Muscle of back (tissue), 11 donors: Measurements from ENCODE around the gene SNAP29. TPM values are rescaled to one million over a fixed set of nuclear protein-coding genes. Genes with fewer than 3 reads are reported as not detected.
"Not testable (repeated sequence)": the region's sequence is repeated elsewhere in the genome, so short reads cannot be mapped to it uniquely, and the experiment has no call there.

Experiments
- DNase-seq, 3 donors: peaks; one replicate each; pipeline versions ENCODE4 v3.0.0 to v3.0.0-alpha.2; 2013
- polyA plus RNA-seq, 10 donors: library from polyadenylated mRNA; unstranded; fragments of 120-200 nt; gene quantifications; one replicate each; pipeline ENCODE4 v1.2.1, GENCODE V29; 2013; ENCODE audit not compliant: insufficient read length in 10 of 10

SNAP29 gene
- polyA plus RNA-seq, 10 donors, result 20.9 to 26.8 (median 23.9) TPM

DNA sequence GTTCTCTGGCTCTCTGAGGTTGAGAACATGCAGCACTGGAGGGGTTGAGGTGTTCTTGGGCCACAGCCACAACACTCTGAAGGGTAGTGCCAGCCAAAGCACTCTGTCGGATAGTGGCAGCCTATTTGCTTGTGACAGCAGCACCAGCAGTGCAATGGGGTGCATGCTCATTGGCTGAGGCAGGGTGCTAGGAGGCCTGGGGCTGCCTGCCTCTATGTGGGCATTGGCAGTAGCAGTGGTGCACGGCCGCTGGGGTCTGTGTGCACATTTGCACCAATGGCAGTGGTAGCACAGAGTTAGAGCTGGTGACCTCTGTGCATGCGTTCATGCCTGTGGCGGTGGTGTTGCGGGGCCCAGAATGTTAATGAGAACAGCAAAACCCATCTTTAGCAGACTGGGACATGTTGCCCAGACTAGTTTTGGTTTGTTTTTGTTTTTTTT, 25.6 kb upstream of the SNAP29 start:
- DNase-seq, result no peak

DNA sequence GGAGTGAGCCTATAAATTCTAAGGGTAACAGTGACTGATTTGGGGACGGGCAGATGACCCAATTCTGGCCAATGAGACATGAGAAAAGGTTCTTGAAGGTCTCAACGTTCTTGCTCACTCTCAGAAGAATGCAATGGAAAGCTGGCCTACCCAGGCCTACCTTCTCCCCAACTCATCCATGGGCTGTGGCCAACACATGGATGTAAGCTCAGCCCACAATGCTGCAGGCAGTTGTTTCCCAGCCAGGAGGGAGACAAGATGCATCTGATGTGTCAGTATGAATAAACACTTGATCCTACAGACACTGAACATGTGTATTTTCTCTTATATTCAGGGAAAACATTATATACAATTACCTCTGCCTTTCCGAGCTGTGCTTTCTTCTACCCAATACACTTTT, 24.6 kb upstream of the SNAP29 start:
- DNase-seq, result no peak

DNA sequence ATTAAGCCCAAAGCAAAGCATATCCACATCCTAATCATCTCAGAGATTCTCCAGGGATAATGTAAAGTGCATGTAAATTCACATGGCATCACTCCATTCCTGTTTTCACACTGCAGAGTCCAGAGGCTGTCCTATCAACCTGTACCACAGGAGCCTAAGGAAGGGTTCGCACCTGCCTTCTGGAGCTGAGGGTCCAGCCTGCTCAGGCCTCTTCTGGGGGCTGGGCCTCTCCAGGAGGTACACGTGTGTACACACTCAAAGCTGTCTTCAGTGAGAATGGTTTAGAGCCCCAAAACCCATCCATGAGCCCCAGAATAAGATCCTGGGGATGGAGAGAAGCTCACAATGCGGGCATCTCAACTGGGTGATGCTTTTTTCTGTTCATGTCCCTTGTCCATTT, 24.1 kb upstream of the SNAP29 start:
- DNase-seq, result no peak

DNA sequence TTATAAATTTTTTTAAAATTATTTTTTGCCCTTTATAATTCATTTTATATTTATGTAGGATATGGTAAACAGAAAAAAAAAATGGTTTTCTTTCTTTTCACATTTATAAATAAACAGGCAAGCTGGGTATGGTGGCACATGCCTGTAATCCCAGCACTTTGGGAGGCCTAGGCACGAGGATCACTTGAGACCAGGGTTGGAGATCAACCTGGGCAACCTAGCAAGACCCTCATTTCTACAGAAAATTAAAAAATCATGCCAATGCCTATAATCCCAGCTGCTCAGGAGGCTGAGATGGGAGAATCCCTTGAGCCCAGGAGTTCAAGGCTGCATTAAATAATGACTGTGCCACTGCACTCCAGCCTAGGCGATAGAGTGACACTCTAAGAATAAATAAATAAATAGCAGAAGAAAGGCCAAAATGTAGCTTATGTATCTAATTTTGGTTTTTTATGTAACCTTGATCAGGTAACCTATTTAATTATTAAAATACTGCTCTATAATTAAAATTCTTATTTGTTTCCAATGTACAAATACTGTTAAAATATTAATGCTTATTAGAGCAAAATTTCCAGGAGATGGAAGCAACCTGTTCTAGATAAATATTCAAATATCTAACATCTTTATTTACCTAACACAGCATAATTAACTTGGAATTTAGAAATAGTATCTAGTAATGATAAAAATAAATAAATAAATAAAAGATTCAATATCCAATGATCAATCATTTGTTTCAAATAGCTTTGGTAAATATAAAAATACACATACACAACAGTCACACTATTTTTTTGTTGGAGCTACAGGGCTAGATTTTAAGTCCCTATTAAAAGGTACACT, 21.6 kb upstream of the SNAP29 start:
- no peak for DNase-seq

DNA sequence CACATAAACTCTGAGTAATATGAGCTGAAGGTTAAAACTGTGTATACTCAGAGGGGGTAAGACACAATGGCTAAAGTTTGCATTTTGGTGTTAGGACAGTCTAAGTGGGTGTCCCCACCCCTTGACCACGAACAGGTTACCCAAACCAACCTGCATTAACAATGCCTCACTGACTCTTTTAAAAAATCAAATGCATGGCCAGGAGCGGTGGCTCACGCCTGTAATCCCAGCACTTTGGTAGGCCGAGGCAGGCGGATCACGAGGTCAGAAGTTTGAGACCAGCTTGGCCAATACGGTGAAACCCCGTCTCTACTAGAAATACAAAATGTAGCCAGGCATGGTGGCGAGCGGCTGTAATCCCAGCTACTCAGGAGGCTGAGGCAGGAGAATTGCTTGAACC, 19.5 kb upstream of the SNAP29 start:
- DNase-seq, result not testable (repeated sequence)

DNA sequence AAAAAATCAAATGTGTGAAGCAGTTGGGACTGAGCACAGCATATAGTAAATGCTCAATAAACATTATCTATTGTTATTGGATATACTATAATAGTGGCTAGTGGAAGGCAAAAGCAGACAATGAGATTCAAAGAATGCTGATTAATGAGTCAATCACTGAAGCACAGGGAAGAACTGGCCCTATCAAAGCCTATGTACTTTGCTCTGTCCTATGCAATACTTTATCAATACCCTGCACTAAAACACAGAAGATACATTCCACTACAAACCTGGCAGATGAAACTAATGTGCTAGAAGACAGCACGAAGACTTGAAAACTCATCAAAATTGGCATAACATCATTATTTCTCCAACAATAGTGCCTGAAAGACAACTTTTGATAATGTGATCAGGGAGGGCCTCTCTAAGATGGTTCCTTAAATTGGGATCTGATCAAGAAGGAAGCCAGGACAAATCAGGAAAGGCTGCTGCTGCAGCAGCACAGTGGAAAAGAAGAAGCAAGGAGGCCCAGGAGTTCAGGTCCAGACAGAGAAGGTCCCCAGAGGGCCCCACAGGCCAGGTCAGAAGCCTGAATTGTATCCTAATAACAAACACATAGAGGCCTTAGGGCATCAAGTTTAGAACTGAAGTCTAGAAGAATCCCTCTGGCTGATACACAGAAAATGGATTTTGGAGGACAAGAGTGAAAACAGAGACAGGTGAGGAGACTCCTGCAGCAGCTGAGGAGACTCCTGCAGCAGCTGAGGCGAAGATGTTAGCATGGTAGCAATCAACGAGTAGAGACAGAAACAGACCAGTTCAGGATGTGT, 18.8 kb upstream of the SNAP29 start:
- no peak for DNase-seq

DNA sequence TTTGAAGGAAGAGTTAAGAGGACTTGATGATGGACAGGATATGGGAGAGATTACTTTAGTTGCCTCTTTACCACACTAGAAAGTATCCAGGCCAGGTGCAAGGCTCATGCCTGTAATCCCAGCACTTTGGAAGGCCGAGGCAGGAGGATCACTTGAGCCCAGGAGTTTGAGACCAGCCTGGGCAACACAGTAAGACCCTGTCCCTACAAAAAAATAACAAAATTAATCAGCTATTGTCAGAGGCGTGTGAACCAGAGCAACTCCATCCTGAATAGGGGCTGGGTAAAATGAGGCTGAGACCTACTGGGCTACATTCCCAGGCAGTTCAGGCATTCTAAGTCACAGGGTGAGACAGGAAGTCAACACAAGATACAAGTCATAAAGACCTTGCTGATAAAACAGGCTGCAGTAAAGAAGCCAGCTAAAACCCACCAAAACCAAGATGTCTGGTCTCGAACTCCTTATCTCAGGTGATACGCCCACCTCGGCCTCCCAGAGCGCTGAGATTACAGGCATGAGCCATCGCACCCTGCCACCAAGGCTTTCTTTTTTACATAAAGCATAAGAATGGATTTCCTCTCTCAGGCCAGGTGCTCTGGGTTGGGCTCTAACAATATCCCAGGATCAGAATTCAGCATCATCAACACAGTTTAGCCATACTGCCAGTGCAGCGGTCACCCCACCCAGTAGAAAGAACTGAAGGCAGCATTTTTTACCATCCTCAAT, 18.0 kb upstream of the SNAP29 start:
- DNase-seq, result no peak

DNA sequence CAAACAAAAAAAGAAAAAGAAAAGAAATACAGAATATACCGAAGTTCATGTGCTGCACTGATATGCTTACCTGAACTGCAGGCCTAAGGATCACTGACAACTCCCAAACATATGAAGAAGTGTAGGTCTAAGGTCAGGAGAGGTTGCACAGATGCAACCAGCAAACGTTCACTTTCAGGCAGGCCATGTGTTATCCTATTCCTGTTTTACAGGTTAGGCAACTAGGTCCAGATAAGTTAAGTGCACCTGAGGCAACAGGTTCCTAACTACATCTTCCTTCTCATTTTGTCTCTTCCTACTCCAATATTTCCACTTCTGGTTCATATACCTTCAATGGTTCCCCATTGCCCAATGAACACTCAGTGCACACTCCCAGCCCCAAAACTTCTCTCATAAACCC, 15.3 kb upstream of the SNAP29 start:
- no peak for DNase-seq

DNA sequence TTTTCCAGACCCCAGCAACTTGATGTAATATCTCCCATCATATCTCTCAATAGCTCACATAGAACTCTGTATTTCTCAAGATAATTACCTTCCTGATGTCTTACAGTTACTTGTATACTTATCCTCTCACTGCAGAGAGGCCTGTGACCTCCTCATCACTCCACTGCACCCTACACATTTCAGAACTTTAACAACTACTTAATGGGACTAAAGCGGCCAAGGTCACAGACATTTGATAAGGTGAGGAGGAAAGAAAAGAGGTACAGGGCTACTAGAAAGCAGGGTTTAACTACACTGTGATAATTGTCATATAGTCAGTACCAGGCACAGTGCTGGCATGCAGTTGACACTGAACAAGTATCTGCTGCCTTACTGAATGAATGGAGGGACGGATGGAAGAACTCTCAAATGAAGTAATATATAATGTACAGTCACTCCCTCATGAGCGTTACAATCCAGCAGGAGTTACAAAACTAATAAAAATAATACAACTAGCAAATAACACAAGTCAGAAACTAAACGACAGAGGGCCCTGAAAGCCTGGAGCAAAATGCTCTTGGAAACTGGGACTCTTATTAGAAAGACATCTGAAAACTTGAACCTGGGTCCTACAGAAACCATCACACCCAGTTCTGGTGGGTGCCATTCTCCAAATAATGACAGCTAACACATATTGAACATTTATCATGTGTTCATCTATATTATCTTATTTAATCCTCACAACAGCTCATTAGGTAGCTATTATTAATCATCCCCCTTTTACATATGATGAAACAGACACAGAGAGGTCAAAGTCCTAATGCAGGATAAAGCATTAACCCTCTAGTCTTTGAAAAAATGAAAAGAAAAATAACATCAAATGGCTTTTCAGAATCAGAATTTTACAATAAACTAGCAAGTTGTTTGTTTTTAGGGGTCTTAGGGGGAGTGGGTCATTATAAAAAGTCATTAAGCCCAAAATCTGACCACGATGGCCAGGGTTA, 14.5 kb upstream of the SNAP29 start:
- no peak for DNase-seq

DNA sequence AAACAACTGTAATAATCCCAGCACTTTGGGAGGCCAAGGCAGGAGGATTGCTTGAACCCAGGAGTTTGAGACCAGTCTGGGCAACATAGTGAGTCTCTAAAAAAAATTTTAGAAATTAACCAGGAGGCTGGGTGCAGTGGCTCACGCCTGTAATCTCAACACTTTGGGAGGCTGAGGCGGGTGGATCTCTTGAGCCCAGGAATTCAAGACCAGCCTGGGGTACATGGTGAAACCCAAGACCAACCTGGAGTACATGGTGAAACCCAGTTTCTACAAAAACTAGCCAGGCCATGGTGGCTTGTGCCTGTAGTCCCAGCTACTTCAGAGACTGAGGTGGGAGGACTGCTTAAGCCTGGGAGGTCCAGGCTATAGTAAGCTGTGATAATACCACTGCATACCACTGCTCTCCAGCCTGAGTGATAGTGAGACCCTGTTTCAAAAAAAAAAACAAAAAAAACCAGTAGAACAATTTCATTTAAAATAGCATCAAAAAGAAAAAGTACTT, 11.4 kb upstream of the SNAP29 start:
- no peak for DNase-seq

DNA sequence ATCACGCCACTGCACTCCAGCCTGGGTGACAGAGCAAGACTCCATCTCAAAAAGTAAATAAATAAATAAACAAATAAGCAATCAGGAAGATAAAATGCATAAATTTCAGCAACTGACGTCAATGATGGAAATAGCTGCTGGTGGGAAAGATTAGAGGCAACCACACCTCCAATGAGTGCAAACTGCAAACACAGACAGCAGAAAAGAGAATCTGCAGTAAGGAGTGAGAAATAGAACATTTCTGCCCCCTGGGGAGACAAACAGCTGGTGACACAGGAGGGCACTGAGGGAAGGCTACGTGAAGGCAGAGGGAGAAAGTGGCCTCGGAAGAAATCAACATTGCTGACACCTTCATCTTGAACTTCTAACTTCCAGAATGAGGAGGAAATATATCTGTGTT, 6.7 kb upstream of the SNAP29 start:
- DNase-seq, result no peak

DNA sequence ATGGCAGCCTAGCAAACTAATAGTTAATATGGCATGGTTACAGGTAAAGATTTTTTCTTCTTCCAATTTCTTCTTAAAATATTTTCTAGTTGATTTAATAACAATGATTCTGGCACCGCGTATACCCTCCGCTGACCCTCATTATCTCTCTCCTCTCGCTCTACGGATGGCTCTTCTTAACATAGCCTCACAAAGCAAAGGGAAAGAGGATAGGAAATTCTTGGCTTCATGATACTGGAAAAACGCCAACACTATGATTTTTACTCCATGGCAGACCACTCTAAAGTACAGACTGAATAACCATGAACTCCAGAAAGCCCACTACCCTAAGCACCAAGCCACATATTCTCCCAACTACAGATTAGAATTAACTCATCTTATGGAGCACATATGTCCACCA, 6.3 kb upstream of the SNAP29 start:
- peak in 1 of 3 donors; percentile 29 for DNase-seq

DNA sequence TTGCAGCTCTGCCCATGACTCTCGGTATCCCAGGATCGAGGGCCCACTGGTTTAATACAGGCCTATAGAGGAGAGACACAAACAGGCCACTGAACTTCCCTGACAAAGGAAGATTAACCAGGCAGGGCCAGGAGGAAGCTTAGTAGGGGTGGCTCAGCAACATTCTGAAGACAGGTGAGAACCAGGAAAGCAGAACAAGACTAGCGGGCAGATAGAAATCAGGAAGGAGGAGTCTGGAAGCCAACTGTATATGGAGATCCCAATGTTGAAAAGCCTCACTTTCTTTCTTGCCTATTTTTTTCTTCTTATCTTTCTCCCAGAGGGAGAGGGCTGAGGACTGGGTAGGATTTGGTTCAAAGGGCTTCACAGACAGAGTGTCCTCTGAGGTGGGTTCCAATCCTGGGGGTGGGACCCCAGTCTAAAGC, 5.6 kb upstream of the SNAP29 start:
- no peak for DNase-seq

DNA sequence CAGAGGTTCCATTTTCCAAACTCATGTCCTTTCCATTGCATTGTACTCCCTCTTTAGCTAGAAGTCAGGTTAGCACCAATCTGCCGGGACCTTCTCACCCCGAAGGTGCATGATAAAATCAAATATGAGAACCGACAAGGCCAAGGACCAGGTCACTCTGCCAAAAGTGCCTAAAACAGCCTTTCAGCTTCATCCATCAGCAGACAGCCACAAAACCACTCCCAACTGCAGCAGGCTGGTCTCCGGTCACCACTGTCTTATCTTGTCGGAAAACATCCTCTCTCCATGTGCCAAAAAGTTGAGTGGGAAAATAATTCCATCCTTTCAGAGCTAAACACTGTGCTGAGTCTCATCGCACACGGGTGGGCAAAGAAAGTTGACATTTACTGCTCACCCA, 1.6 kb upstream of the SNAP29 start:
- DNase-seq, result peak in 1 of 3 donors; percentile 15

DNA sequence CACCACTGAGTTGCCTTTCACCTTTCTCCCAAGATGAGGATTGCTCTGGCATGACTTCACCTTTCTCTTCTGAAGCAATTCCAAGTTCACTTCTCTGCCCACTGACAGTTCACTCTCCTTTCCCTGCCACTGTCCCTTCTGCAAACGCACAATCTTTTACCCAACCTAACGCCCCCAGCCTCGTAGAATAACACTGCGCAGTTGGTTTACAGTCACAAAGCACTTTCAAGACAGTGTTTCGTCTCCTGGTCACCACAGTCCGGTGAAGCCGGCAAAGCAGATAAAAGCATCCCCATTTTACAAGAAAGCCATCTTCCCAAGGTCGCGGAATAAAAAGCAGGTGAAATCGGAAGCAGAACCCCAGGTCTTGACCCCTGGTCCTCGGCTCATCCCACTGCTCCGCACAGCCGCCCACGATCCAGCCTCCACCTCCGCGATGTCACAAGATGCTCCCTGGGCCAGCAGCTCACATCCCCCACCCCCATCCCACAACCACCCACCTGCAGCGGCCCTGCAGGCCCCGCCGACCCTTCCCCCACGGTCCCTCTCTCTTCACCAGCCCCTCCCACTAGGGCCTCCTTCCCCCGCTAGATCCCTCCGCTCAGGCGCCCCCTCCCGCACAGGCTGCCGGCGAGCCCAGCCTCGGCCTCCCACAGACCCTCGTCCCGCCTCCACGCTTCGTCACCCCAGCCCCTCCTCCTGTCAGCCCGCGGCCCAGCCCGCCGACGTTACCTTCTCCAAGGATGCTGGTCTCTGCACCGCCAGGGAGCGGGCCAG, 781 bp upstream of the SNAP29 start:
- DNase-seq, result peak; percentile 81 to 96 (median 89)

DNA sequence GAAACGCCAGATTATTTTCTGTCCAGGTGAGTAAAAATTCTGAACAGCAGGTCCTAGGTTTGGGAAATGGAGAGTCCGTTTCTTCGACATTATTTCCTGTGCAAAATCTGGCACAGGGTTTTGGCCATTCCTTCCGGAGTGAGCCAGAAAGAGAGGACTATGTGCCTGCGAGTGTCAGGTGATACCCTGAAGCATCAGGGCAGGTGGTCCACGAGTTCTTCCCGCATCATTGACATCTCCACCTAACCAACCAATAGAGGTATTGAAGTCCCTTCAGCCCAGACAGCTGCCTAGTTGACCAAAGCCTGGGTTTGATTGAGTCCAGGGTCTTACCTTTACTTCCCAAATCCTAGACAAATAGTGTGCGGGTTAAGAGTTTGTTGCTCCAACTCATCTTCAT, 808 bp downstream of the SNAP29 start:
- no peak for DNase-seq

DNA sequence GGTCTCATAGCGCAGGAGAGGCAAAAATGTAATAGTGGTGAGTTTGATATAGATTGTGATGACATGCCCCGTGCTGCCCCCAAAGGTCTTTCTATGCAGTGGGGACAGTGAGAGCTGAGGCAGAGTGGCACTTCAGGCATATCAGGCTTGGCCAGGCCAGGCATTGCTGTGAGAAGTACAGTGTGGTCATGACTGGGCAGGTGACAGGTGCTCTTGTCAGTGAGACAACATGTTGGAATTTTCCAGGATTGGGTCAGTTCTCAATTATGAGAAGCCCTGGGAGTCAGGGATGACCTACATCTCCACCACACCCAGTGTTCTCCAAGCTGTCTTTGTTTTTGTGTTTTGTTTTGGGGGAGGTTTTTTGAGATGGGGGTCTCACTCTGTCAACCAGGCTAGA, 3.7 kb downstream of the SNAP29 start:
- no peak for DNase-seq

DNA sequence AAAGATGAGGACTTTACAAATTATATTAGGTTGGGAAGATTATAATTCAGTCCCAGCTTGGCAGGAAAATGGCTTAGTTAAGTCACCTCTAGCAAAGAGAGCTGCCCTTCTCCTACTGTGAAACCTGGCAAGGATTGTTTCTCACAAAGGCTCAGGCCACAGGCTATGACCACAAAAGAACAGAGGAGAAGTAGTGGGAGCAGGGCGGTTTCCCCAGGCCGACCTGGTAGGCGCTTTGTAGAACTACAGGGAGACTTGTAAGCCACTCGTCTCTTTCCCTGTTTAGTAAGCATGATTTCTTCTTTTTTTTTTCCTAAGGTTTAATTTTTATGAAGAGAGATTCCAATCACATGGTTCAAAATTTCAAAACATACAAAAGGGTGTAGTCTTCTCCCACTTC, 4.6 kb downstream of the SNAP29 start:
- DNase-seq, result no peak

DNA sequence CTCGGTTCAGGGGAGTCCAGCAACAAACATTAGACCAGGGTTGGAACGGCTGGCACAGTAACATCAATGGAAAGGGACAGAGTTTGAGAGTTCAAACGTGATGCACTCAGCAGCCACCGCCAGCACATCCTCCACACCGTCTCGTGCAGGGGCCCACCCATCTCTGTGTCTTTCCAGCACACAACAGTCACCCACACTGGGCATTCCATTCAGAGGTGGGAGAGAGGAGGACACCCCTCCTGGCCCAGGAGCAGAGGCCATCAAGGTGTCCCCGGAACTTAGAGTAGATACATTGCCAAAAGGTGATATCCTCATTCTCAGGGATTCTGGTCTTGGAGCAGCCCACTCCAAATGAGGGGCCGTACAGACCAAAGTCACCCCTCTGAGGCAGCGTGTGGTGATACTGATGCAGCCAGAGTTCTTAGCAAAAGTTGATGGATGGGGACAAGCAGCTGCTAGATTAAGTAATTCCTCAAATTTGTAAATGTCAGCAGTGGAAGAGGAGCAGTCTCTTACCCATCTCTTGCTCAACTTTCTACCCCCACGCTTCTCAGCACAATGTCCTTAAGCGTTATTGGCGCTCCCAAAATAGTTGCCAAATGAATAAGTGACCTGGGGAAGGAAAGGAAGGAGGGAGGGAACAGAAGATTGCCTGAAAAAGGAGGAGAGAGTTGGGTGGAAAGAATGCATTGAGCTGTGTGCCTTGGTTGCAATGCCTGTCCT, 5.5 kb downstream of the SNAP29 start:
- no peak for DNase-seq
